ENCODE data around the gene SLC44A3.

DNA sequence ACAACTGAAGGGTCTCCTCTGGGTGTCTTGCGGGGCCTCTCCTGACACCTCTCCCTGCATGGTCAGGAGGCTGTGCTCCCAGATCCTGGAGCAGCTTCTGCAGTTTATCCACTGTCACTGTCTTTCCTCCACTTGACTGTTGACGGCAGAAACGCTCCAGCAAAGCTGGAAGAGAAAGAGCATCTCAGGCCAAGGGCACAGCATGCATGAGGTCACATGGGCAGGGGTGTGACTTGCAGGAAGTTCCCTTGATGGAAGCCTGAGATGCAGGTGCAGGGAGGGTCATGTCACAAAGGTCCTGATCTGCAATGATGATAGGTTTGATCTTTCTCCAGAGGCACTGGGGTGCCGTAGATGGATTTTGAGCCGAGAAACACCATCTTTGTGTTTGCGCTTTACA, 23.3 kb downstream of the SLC44A3 start:
- TF ChIP-seq CTCF (tag by site-specific recombination; IDR thresholded peaks at IDR 0.05) (no peak), PRDM10 (tag by site-specific recombination; IDR thresholded peaks at IDR 0.05) (no peak), MYNN (tag by site-specific recombination; IDR thresholded peaks at IDR 0.05; ENCODE audit: borderline replicate concordance) (no peak)
